Ureter (tissue), 1 donor: ENCODE measurements around the gene MT1B. TPM values are rescaled to one million over a fixed set of nuclear protein-coding genes. Genes with fewer than 3 reads are reported as not detected.
"Not testable (repeated sequence)": the region's sequence is repeated elsewhere in the genome, so short reads cannot be mapped to it uniquely, and the experiment has no call there.

Source experiments
- DNase-seq: peaks from one replicate; pipeline ENCODE4 v3.0.0-alpha.2; 2020; ENCODE audit warnings: low spot score
- total RNA-seq: library from RNA; stranded (reverse); gene quantifications from one replicate; pipeline ENCODE4 v1.2.4, GENCODE V29; 2023
- donor health status: DM: yes; HTN: yes; CAD: no.

Gene MT1B
- total RNA-seq, 1 donor from 2014 or later = not detected

GRCh38 chr16:56667581-56668571, 16.2 kb downstream of the MT1B start, which contains the start of gene MT1G:
TSS of gene MT1G (minus strand) at chr16:56668065. CDS start at chr16:56667993, 72 bp downstream.
- peak; percentile 52 for DNase-seq

GRCh38 chr16:56669005-56669839, 17.5 kb downstream of the MT1B start, which contains the start of gene MT1H:
TSS of gene MT1H (plus strand) at chr16:56669814. CDS start at chr16:56669885, 71 bp downstream.
- no peak for DNase-seq

GRCh38 chr16:56669840-56670619, 18.3 kb downstream of the MT1B start:
- no peak for DNase-seq

GRCh38 chr16:56670620-56670934, 18.9 kb downstream of the MT1B start:
- DNase-seq = no peak

- not testable (repeated sequence) for DNase-seq
Measured at GRCh38 chr16:56671691-56672090, 20.0 kb downstream of the MT1B start.

GRCh38 chr16:56672171-56672570, 20.5 kb downstream of the MT1B start:
- DNase-seq = not testable (repeated sequence)

- DNase-seq = no peak
Measured at GRCh38 chr16:56672761-56673536, 21.3 kb downstream of the MT1B start.

GRCh38 chr16:56673921-56674320, 22.2 kb downstream of the MT1B start:
- no peak for DNase-seq

GRCh38 chr16:56674570-56674969, 22.9 kb downstream of the MT1B start:
- DNase-seq = not testable (repeated sequence)

- DNase-seq = no peak
Measured at GRCh38 chr16:56675685-56676210, 24.1 kb downstream of the MT1B start.

GRCh38 chr16:56677474-56677873, 25.8 kb downstream of the MT1B start:
- no peak for DNase-seq

GRCh38 chr16:56679078-56679730, 27.5 kb downstream of the MT1B start:
- no peak for DNase-seq

GRCh38 chr16:56679818-56680217, 28.1 kb downstream of the MT1B start:
- no peak for DNase-seq

GRCh38 chr16:56681939-56682702, 30.4 kb downstream of the MT1B start, which contains the start of gene MT1X:
TSS of gene MT1X (plus strand) at chr16:56682470. CDS start at chr16:56682541, 71 bp downstream.
- peak; percentile 93 for DNase-seq

GRCh38 chr16:56682703-56683397, 31.2 kb downstream of the MT1B start:
- no peak for DNase-seq

GRCh38 chr16:56683424-56684172, 31.9 kb downstream of the MT1B start:
- DNase-seq = no peak

GRCh38 chr16:56684256-56684925, 32.7 kb downstream of the MT1B start:
- DNase-seq = no peak
